GM19438 (cell line): ENCODE data around the gene PNKD.
A peak's percentile ranks its signal among the peaks of the same experiment; 100 is the strongest.

Source experiments
- ATAC-seq: cut with Tn5 transposase; IDR thresholded peaks from one replicate; pipeline ENCODE4 v1.9.1; 2021; ENCODE audit warnings: low read depth; ENCODE audit not compliant: unreplicated experiment

Gene PNKD

GRCh38 chr2:218334531-218334930 lies 64.2 kb downstream of the PNKD start:
- ATAC-seq: no peak

- ATAC-seq: no peak
Measured at GRCh38 chr2:218340656-218341055, 70.3 kb downstream of the PNKD start.

DNA sequence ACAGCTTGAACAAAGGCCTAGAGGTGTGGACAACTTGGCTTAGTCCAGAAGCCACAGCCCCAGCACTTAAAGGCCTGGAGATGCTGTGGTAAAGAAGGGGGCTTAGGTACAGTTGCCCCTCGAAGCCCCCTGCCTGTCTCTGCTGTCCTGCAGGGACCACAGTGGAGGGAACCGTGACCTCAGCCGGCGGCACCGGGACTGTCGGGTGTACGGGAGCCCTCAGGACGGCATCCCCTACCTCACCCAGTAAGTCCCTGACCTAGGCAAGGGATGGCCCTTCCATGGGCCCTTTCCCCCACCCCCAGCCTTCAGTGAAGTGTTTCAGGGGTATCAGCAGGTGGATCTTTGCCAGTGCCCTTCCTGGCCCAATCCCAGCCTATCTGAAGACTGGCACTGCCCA lies 71.1 kb downstream of the PNKD start:
- ATAC-seq: no peak

DNA sequence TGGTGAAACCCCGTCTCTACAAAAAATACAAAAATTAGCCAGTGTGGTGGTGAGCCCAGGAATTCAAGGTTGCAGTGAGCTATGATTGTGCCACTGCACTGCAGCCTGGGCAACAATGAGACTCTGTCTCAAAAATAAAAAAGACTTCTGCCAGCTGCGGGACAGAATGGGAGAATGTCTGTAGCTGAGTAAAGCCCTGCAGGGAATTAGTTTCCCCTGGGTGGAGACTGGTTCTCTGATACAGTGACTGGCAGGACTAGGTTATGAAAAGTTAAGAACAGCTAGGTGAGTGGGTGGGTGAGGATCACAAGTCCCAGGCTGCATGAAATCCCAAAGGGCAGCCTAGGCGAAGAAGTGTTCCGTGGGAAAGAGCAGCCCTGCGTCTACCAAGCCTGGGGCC lies 72.5 kb downstream of the PNKD start:
- no peak for ATAC-seq

- ATAC-seq: no peak
Measured at GRCh38 chr2:218343591-218343990, 73.3 kb downstream of the PNKD start.

- no peak for ATAC-seq
Measured at GRCh38 chr2:218344090-218344754, 73.9 kb downstream of the PNKD start.

GRCh38 chr2:218344755-218345417 lies 74.6 kb downstream of the PNKD start:
- no peak for ATAC-seq

- no peak for ATAC-seq
Measured at GRCh38 chr2:218345491-218346236, 75.3 kb downstream of the PNKD start.

GRCh38 chr2:218347172-218347571 lies 76.9 kb downstream of the PNKD start:
- no peak for ATAC-seq

DNA sequence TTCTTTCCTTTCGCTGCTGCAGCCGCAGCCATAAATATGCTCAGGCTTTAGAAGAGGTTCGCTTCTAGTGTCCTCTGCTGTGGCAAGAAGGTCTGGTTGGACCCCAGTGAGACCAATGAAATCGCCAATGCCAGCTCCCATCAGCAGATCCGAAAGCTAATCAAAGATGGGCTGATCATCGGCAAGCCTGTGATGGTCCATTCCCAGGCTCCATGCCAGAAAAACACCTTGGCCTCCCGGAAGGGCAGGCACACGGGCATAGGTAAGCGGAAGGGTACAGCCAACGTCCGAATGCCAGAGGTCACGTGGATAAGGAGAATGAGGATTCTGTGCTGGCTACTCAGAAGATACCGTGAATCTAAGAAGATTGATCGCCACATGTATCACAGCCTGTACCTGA lies 83.7 kb downstream of the PNKD start:
- no peak for ATAC-seq

GRCh38 chr2:218354850-218355443 lies 84.6 kb downstream of the PNKD start:
- no peak for ATAC-seq

DNA sequence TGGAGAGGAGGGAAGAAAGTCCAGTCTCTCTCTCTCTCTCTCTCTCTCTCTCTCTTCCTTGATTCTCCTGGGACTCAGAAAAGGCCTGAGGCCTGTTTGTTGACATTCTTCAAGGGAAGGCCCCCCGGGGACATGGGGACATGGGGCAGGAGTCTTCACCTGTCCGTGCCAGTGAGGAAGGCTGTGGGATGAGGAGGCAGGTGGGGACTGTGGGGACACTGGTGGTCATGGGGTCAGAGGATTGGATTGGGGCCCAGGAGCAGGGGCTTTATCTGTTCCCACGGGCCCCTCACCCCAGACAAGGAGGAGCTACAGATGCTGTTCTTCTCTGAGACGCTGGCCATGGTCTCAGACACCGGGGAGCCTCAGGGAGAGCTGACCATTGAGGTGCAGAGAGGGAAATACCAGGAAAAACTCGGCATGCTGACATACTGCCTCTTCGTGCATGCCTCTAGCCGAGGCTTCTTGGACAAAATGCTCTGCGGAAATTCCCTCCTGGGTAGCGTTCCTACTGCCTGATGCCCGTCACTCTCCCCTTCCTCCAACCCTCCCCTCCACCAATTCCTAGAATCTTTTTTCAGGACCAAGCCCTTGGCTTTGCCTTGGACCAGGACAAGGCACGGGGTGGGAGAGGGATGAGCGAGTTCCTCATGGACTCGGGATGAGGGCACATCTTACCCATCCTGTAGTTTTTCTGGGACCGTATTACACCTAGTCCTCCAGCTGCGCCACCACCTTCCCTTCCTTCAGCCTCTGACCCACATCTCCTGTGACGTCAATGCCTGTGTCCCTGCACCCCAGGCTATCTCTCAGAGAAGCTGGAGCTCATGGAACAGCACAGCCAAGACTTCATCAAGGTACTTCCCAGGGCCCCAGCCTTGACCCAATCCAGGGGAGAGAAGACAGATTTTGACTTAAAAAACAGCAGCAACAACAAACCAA lies 87.2 kb downstream of the PNKD start:
- ATAC-seq: no peak

DNA sequence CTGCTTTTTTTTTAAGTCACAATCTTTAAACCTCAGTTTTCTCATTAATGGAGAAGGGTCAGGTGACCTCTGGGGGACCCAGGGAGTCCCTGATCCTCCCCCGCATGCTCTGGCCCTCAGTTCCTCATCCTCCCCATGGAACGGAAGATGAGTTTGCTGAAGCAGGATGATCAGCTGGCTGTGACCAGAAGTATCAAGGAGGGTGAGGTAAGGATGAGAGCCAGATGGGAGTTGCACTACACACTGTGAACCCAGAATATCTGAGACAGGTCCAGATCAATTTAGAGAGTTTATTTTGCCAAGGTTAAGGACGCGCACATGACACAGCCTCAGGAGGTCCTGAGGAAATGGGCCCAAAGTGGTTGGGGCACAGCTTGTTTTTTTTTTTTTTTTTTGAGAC lies 90.1 kb downstream of the PNKD start:
- ATAC-seq: no peak

GRCh38 chr2:218362606-218363005 lies 92.3 kb downstream of the PNKD start:
- no peak for ATAC-seq

DNA sequence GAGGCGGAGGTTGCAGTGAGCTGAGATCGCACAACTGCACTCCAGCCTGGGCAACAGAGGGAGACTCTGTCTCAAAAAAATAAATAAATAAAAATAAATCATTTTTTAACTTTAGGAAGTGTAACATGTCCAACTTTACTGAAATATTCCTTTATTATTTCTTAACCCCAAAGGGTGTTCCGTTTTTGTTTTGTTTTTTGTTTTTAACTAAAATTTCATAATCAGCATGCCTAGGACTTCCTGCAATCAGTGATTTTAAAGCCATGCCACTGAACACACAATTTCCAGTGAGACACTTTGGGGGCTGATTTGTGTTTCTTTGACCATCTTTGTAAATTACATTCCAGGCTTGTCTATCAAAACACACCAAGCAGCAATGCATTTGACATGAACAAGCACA lies 93.4 kb downstream of the PNKD start:
- no peak for ATAC-seq

DNA sequence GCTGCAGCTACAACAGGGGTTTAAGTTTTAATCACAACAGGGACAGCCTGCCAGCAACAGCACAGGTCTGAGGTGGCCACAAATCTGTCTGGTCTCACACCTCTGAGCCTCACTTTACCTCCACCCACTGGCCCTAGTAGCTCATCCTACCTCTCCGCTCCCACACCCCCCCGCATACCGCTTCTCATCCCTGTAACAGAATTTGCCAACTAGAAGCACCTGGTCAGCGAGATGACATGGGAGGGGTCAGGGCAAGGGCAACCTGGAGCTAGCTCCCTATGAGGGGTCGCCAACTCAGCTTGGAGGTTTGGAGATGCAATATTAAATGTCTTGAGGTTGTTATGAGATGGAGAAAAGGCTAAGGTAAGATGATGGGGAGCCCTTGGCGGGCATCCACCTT lies 93.9 kb downstream of the PNKD start:
- ATAC-seq: no peak

GRCh38 chr2:218366621-218367414 lies 96.5 kb downstream of the PNKD start:
- no peak for ATAC-seq

DNA sequence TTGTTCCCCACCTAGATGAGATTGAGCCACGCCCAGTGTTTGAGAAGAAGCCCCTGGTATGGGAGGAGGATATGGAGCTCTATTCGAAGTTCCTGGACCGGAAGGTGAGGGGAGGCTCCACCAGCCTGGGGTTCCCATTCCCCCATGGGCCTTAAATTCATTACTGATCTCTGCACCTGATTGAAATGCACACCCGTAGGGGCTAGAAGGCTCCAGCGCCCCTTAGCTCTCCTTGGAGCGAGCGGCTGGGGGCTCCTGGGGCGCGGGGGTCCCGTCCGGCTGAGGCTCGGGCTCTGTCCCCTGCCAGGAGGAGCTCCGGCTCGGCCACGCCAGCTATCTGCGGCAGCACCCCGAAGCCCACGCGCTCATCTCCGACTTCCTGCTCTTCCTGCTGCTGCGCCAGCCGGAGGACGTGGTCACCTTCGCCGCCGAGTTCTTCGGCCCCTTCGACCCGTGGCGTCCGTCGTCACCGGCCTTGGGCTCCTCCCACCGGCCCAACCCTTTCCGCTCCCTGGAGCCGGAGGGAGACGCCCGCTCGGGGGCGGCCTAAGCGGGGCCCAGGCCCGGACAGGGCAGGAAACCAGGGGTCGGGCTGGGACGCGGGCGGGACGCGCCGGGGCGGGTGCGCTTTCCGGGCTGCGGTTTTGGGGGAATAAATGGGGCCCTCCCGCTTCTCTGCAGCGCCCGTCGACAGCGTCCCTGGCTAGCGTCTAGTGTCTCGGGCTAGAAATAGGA lies 97.3 kb downstream of the PNKD start:
- peak; percentile 97 for ATAC-seq

DNA sequence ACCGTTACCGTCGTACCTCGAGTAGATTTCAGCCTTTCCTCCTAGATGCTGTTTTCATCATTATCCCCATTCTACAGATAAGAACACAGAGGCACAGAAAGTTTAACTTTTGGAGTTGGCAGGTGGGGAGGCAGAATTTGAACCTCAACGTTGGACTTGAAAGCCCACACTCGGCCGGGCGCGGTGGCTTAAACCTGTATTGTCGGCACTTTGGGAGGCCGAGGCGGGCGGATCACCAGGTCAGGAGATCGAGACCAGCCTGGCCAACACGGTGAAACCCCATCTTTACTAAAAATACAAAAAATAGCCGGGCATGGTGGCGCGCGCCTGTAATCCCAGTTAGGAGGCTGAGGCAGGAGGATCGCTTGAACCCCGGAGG lies 97.8 kb downstream of the PNKD start:
- ATAC-seq: no peak
